GM19438 (cell line): ENCODE measurements around the gene NCMAP.

Source experiments
- ATAC-seq: cut with Tn5 transposase; IDR thresholded peaks from one replicate; pipeline ENCODE4 v1.9.1; 2021; ENCODE audit warnings: low read depth; ENCODE audit not compliant: unreplicated experiment

The NCMAP gene

DNA sequence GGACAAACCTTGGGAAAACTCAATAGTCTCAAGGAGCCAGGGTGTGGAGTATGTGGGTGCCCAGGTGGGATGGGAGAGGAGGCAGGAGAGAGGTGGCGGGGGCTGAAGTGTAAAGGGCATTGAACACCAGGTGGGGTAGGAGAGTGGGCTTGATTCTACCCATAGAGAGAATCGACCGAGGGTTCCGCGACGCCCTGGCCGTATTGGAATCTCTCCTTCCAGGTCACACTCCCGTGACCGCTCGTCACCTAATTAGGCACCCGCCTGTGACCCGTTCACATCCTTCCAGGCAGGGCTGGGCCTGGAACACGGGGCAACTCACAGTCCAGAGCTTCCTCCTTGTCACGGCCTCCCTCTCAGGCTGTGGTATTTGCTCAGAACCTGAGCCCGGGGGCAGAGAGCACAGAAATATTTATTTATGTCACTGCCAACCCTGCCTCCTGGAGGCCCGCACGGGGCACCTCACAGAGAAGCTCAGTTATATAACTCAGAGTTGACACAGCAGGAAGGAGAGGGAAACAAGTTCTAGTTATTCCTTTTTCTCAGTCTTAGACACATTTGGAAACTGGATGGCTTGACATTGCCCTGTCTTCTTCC, 12.0 kb downstream of the NCMAP start:
- no peak for ATAC-seq

DNA sequence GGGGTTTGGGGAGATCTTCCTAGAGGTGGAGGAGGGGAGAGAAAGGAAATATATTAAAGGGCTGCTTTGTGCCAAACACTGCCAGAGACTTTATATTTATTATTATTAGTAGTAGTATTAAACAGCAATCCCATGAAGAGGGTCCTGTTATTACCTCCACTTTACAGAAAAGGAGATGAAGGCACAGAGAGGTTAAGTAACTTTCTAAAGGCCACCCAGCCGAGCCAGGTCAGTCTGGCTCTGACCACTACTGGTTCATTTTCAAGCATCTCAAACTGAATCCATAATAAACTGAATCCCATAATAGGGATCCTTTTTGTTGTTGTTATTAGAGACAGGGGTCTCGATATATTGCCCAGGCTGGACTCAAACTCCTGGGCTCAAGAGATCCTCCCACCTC, 12.6 kb downstream of the NCMAP start:
- ATAC-seq: no peak

DNA sequence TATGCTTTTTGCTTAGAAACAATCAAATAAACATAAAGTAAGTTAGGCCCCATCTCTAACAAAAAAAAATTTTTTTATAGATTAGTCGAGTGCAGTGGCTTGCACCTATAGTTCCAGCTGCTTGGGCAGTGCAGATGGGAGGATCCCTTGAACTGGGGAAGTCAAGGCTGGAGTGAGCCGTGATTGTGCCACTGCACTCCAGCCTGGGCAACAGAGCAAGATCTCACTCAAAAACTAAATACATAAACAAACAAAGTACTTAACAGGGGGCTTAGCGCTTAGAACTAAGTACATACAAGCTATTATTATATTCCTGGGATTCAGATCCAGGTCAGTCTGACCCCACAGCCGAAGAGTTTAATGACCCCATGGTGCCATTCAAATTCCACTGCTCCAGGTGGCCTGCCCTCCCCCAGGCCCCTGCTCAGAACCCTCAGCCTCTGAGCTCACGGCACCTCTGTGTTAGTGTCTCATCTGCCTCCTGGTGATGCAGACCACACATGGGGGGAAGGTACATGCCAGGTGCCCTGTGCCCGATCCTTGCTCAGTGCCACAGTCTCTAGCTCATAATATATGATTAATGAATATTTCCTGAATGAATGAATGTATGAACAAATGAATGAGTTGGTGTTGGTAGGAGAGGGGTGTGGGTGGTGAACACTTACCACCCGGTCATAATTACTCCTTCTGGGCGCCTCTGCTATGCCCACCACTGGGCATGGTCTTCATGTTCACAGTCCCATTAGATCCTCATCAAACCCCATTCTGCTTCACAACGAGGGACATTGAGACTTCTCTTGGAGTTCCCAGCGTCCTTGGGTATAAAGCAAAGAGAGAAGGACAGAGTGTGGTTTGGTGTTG, 14.6 kb downstream of the NCMAP start:
- no peak for ATAC-seq

DNA sequence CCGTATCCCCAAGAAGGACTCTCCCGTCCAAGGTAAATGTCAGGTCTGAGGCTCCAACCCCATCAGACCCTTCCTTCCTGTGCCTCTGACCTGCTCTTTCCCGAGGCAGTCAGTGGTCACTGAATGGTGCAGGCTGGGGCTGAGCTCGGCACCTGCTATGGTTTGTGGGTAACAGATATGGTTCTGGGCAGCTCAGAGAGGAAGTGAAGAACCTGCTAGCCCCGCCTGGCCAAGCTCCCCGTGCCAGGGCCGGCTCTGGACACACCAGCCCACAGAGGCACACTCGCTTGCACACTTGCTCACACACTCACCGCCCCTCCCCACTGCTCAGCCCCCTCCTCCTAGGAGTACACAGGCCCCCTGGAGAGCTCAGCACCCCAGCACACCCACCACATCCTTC, 16.4 kb downstream of the NCMAP start:
- no peak for ATAC-seq

DNA sequence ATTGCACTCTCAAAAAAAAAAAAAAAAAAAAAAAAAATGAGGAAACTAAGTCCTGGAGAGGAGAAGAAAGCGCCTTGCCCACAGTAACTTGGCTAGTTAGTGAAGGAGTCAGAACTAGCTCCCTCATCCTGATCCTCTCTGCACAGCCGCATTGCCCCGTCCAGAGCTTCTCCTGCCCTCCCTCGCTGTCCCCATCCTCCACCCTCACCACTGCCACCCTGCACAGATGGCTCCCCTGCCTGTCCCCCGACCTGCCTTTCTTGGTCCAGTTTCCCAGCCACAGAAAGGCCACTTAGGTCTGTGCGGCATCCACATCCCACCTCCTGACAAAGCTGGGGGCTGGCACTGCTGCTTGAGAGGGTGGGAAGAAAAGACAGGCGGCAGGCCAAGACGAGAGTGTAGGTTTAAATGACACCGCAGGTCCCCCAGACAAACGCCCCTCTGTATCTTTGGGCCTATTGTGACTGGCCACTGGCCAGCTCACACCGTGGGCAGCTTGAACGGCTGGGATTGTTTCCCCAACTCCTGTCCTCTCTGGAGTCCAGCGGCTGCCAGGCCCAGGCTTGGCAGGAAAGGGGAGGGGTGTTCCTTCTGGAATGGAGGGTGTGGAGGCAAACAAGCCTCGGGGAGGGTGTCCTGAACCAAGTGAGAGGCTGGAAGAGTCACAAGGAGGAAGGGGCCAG, 20.2 kb downstream of the NCMAP start:
- no peak for ATAC-seq

DNA sequence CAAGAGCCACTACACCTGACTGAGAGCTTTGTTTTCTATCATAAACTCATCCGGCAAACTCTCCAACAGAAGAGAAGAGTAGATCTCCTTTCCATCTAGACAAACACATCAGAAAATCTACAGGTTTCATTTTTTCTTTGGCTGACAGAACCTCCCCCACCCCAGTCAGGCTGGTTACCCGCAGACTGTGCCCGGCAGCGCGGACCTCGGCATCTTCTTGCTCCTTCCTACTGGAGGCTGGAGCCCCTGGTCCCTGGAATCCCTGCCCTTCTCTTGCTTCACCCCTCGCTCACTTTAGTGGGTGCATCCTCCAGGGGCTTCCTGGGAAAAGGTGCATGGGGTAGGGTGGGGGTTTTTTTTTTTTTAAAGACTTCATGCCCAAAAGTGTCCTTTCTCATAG, 23.0 kb downstream of the NCMAP start:
- ATAC-seq: no peak

DNA sequence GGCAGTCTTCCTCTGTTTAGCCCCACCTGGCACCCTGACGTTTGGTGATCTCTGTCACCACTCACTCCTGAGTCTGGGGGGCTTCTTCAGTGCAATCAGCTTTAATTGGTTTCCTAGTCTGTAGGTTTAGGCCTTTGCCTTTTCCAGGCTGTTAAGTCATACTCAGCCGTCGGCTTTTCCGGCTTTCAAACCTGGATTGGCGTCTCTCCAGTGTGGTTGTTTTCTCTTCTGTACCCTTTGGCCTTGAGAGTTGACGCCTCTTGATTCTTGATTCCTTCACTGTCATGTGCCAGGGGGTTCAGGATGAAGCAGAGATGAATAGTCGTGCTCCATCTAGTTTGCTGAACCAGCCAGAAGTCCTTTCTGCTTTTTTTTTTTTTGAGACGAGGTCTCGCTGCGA, 24.9 kb downstream of the NCMAP start:
- no peak for ATAC-seq

DNA sequence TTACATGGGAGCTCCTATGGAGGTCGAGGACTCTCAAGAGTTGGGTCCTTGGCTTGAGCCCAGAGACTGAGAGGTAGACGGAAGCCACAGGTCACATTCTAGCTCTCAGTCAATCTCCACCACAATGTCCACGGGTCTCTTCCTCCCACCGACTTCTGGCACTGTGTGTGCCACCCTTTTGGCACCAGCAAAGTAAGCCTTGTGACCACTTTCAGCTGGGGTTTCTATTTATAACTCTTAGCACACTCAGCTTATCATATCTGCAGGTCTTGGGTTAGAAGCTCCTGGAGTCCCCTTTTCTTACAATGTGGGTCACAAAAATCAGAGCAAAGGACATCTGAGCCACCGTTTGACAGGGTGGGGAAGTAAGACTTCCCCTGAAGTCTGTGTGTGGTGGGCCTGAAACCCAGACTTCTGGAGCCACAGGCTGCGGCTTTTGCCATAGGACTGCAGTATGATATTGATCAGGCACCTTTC, 28.3 kb downstream of the NCMAP start:
- no peak for ATAC-seq

DNA sequence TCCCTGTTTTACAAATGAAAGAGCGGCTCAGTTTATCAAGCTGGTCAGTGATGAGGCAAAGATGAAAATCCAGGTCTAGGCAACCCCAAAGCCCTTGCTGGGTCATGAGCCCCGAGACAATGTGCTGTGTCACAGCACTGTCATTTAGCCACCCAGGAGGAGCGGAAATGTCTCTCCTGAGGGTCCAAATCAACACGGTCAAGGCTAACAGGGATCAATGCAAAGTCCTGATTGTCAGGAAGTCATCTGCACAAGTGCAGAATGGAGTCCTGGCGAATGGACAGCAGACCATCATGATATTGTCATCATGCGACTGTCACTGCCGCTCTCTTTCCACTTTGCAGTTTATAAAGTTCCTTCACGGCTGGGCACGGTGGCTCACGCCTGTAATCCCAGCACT, 30.2 kb downstream of the NCMAP start:
- no peak for ATAC-seq

DNA sequence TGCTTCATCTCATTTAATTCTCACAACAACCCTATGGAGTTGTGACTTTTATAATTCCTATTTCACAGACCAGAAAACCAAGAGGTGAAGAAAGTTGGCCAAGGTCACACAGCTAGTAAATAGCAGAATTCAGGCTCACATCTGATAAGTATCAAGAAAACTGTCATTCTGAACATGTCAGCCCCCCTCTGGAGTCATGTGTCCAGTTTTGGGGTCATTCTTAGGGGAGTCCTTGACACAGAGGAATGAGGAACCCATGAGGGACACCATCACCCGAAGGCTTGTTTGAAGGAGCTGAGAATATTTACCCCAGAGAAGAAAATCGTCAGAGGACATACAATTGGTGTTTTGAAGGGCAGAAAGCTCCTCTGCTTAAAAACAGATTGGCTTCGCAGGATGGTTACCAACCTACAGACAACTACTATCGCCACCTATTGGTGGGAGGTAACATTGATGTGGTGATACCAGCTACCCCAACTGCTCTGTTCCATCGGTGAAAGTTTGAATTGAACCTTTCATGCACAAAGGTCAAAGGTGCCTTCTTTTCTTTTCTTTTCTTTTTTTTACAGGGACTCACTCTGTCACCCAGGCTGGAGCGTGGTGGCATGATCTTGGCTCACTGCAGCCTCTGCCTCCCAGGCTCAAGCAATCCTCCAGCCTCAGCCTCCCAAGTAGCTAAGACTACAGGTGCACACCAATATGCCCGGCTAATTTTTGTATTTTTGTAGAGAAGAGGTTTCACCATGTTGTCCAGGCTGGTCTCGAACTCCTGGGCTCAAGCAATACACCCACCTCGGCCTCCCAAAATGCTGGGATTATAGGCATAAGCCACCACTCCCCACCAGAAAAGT, 31.3 kb downstream of the NCMAP start:
- ATAC-seq: no peak

DNA sequence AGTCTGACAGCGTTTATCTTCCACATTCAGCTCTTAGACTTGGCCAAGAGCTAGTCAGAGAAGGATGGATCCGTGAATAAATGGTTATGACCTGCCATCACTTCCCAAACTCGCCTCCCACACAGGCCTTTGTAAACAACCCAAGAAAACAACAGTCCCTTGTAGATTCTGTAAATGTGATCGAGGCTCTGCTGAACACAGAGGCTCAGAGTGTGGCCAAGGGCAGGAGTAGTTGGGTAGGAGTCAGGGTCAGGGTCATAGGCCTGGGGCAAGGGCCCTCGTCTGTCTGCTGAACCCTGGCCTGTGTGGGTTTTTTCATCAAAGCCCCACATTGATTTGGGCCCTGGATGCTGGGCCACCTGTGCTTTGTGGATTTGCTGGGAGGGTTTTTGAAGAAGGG, 32.7 kb downstream of the NCMAP start:
- no peak for ATAC-seq

DNA sequence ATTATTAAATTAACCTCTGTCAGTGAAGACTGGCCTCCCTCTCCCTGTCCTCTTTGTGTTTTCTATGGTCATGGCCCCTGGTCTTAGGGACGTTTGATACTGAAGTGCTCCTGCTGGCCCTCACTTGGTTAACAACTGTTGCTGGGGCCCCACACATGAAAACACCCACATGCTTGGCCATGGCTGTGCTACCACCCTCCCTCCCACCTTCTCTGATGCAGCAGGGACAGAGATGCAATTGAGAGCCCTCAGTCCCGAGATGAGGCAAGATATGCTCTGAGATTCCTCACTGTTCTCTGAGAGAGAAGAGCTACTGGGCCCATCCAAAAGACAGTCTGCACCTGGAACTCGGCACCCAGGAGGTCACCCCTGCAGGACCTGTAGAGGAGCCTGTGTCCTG, 33.3 kb downstream of the NCMAP start:
- ATAC-seq: no peak

DNA sequence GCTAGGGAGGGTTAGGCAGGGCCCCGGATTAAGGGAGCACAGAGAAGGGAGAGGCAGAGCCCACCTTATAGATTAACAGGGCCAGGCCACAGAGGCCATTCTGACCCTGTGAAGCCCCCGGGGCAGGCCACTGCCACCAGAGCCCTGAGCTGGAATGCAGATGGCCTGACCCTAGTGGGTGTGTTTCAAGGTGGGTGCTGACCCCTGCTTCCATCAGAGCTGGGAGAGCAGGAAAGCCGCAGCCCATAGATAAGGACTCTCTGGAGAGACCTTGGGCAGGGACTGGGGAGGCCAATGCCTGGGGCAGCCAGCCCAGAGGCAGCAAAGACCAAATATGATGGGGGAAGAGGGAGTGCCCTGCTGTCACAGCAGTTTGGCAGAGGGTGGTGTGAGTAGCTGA, 35.9 kb downstream of the NCMAP start:
- ATAC-seq: no peak

DNA sequence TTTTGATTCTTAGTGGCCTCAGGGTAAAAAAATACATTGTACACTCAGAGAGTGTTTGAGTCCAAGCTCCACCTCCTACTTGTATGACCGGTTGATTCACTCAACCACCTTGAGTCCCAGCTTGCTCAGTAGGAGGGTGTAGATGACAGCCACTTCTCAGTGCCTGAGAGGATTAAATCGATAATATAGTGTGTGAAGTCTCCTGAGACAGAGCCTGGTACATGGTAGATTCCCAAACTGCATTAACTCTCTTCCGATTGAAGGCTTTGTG, 38.4 kb downstream of the NCMAP start:
- ATAC-seq: no peak

DNA sequence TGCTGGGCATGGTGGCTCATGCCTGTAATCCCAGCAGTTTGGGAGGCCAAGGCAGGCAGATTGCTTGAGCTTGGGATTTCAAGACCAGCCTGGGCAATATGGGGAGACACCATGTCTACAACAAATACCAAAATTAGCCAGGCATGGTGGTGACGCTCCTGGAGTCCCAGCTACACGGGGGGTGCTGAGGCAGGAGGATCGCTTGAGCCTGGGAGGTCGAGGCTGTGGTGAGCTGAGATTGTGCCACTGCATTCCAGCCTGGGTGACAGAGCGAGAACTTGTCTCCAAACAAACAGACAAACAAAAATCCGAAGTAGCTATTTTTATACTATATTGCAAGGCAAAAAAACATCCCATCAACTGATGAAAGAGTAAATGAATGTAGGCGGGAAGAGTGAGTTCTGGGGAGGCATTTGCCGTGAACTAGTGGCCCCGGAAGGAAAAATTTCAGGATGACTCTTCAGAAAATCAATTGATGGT, 40.6 kb downstream of the NCMAP start:
- no peak for ATAC-seq

DNA sequence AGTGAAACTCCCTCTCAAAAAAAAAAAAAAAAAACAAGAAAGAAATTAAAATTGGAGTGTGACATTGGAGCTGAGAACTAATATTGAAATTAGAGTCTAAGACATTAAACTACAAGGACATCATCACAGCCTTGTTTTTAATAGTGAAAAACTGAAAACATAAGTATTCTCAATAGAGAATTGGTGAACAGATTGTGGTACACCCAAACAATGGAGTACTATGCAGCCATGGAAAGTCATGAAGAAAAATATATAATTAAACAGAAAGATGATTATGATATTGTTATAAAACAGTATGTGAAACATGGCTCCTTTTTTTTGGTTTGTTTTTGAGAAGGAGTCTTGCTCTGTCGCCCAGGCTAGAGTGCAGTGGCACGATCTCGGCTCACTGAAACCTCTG, 43.4 kb downstream of the NCMAP start:
- no peak for ATAC-seq

DNA sequence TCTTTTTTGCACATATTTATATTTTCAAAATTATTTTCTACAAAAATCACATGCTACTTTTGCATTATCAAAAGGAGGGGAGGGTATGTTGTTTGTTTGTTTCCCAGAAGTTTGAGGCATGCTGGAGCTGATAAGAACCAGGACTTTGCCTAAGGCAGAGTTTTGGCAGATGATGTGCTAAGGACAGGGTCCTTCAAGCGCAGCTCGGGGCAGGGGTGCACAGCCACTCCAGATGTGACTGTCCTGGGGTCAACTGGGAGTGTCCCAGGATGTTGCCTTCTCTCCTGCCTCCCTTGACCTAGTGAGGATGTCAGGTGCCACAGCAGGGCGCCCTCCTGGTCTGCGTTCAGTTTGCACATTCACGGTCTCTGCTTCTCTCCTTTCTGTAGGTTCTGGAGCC, 44.7 kb downstream of the NCMAP start:
- ATAC-seq: no peak

DNA sequence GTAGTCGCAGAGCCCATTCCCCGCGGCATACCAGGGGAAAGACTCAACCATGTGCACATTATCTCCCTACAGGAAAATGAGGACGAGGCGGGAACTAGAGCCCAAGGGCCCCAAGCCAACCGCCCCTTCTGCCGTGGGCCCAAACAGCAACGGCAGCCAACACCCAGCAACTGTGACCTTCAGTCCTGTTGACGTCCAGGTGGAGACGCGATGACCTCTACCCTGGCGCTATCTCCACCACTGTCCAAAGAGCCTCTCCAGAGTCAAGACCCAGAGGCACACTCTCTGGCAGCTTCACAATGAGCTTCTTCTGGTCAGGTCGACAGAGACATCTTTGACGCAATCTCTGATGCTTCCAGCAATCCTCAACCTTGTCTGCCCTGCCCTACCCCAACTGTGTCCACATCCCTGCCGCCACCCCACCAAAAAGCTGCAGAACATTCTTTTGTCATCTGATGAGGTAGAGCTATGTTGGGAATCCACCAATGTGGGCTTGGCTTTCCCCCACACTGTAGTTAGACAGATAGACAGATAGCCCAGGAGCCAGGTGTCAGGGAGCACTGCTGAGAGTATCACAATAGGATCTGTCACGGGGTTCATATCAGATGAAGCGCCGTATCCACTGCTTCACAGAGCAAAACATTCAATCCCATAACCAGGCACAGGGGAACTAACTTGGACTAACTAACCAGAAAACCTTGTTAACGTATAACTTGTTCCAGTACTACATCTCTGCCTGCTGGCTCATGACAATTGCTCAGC, 49.8 kb downstream of the NCMAP start:
- ATAC-seq: no peak

DNA sequence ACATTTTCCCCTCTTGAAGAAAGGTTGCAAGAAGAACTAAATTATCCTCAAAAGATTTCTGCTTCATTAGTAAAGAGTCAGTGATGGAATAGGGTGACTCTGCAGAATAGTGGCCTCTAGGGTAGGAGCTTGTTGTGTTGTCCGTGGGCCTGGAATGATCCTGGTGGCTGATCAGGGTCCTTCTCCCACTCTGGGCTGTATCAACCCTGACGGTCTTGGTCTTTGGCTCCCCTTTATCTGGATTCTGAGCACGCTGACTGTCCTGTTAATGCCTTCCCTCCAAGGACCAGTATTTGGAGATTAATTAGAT, 50.4 kb downstream of the NCMAP start:
- no peak for ATAC-seq

DNA sequence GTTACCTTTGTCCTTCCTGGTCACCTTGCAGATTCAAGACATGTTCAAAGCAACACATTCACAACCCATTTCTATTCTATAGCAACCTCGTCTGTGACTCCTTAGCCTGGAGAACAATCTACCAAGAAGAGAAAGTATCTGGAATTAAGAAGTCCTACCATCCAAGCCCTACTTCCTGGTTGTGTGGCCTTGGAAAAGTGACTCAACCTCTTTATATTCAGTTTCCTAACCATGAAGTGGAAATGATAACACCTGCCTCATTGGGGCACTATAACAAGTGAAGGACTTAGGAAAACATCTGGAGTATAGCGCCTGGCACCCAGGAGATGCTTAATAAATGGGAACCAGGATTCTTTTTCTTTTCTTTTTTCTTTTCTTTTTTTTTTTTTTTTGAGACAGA, 50.7 kb downstream of the NCMAP start:
- no peak for ATAC-seq
